Left cardiac atrium (tissue), 4 donors: ENCODE measurements around the gene DSTN. TPM values are rescaled to one million over a fixed set of nuclear protein-coding genes. Genes with fewer than 3 reads are reported as not detected.

Experiments
- ATAC-seq, 2 donors: fragments of 200-7000 bp; cut with Tn5 transposase; one replicate each; pipeline ENCODE4 v1.9.1; 2020; ENCODE audit warnings: mild to moderate bottlenecking in 2 of 2, moderate library complexity in 2 of 2
- DNase-seq: peaks from one replicate; pipeline ENCODE4 v3.0.0-alpha.2; 2020
- intact Hi-C, 2 donors: fragments of 100-400 bp; cut with DNase I; formaldehyde crosslinking; loops; one replicate each; pipeline versions ENCODE4 v1.14.1 to v1.15.1; 2022 to 2023
- total RNA-seq, 2 donors: library from RNA; stranded (reverse); fragmentation: NEBNext Ultra II Directional; extraction: Animal tissue kit (Norgen Biotek cat#: 25700); gene quantifications; one replicate each; pipeline ENCODE4 v1.2.1, GENCODE V29; 2021
- donor health status: DM: no; HTN: yes; CAD: no.
- donor health status: DM: no; HTN: yes; CAD: no; lungs with severe emphysema.
- donor health status: DM: yes; HTN: yes; CAD: no.
- donor health status: Dilated cardiomyopathy.

The DSTN gene
- total RNA-seq, 2 donors from 2014 or later, result 547 to 572 TPM

DNA sequence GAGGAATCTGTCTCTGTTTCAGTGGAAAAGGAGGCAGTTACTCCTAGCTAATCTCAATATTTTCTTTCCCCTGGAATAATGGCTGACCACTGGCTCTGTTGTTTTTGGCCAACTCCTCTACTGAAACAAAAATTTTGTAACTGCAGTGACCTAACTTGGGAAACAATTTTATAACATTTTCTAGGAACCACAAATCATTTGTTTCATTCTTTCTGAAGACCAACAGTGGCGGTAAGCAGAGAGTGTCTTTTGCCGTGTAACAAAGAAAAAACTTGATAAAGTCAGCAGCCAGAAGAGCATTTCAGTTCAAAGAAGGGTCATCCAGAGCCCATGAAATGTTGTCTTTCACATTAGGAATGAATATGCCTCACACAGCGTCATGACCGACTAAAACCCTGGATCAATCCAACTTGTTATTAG, 26.9 kb upstream of the DSTN start:
- ATAC-seq (peak; percentile 83 to 89), DNase-seq (no peak)
- intact Hi-C loops, result no loop called here

- DNase-seq, result no peak
- ATAC-seq, result peak; percentile 27 to 48
- intact Hi-C loops, result no loop called here
Observed at GRCh38 chr20:17543531-17544131, 26.2 kb upstream of the DSTN start.

DNA sequence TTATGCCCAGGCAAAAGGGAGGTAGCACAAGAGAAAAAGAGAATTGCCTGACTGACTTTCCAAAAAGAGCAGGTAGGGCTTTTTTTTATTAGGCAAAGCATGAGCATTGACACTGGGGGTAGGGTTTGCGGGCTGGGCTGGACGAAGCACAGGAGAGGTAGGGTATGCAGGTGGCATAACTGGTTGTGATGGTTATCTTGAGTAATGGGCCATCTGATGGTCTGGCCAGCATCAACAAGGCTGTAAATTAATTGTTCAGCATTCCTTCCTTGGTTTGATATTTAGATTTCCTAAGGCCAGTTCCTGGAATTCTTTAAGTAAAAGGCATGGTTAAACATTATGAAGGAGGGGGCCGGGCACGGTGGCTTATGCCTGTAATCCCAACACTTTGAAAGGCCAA, 24.7 kb upstream of the DSTN start:
- ATAC-seq (no peak), DNase-seq (no peak)
- intact Hi-C loops, result no loop called here

- ATAC-seq, result no peak
- no peak for DNase-seq
- intact Hi-C loops, result no loop called here
Observed at GRCh38 chr20:17549131-17549530, 20.7 kb upstream of the DSTN start.

- intact Hi-C loops, result no loop called here
- ATAC-seq (no peak), DNase-seq (no peak)
Observed at GRCh38 chr20:17555106-17555505, 14.8 kb upstream of the DSTN start.

GRCh38 chr20:17556837-17557674, 12.8 kb upstream of the DSTN start:
- intact Hi-C loops, result no loop called here
- DNase-seq (peak; percentile 79), ATAC-seq (peak; percentile 79 to 89)

DNA sequence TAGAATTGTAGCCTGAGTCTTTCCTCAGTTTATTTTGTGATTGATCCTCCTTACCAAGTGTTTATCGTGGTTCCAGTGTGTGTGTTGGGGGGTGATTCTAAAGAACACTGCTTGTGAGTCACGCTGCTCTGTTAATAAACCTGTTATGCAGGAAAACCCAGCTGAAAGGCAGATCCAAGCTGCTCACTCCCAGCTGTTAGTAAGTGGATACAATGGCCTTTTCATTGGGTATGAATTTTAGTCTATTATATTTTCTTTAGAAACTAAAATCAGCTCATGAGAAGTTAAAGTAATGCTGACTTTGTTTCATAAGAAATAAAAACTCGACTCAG, 12.2 kb upstream of the DSTN start:
- ATAC-seq, result peak in 1 of 2 donors; percentile 71
- intact Hi-C loops, result no loop called here
- DNase-seq, result no peak

DNA sequence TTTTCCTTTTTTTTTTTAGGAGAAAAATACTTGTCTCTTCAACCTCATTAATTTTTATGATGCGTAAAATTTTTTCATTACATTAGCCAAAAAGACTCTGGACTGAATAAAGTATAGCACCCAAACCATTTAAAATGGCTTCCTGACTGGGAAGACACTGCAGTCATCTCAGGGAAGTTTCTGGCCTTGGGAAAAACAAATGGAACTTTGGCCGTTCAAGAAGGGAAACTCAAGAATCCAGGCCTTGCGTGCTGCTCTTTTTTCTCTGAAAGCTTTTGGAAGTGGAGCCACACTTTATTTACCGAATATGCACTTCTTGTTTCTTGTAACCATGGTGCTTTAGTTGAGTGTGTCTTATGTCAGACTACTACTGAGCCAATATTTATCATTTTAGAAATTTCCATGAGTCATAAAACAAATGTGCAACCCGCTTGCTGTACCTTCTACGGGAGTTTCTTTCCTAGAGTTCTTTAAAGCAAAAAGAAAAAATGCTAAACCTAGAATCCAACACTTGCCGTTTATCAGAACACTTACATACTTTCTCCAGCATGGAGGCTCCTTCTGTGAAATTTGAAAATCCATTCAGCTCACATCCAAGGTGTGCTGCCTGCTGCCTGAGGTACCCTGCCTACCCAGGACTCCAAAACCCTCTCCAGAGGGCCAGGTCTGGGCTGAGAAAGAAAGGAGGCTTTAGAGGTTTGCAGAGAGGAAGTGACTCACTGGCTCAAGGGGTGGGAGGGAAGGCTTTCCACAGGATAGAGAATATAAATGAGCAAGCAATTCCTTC, 11.5 kb upstream of the DSTN start:
- intact Hi-C loops, result no loop called here
- peak; percentile 54 to 91 for ATAC-seq
- DNase-seq, result peak; percentile 67

GRCh38 chr20:17558941-17559304, 11.0 kb upstream of the DSTN start:
- intact Hi-C loops, result no loop called here
- DNase-seq (no peak), ATAC-seq (no peak)

DNA sequence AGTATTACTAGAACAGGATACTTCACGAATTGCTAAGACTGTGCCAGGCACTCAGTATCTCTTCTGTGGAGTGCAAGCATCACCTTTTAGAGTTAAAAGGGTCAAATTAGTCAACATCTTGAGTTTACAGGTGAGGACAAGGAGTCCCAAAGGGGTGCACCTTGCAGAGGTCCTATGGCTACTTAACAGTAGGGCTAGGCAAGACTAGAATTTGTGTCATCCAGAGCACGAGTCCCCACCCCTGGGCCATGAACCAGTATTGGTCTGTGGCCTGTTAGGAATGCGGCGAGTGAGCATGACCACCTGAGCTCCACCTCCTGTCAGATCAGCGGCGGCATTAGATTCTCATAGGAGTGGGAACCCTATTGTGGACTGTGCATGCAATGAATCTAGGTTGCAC, 10.5 kb upstream of the DSTN start:
- ATAC-seq (no peak), DNase-seq (no peak)
- intact Hi-C loops, result no loop called here

- no peak for ATAC-seq
- intact Hi-C loops, result no loop called here
- DNase-seq, result no peak
Observed at GRCh38 chr20:17560344-17561074, 9.4 kb upstream of the DSTN start.

DNA sequence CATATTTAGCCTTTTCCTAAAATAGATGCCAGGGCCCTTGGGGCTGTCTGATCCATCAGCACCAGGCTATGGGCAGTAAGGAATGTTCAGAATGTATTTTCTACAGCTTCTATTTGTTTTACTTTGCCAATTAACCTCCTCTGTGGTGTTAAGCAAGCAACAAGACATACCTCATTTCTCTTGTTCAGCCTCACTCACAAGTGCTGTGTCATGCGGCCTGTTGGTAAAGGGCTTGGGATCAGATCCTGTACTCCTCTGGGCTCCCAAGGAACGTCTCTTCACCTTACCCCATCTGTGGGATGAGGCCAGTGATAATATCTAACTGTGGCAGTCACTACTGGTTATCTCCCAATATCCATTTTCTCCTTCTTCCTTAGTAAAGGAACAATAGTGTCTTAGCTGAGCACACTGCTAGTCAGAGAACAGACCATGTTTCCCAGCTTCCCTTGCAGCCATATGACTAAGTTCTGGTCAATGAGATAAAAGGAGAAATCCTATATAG, 7.0 kb upstream of the DSTN start:
- intact Hi-C loops, result no loop called here
- DNase-seq (no peak), ATAC-seq (peak in 1 of 2 donors; percentile 24)

- DNase-seq (no peak), ATAC-seq (no peak)
- intact Hi-C loops, result no loop called here
Observed at GRCh38 chr20:17565169-17565845, 4.6 kb upstream of the DSTN start.

DNA sequence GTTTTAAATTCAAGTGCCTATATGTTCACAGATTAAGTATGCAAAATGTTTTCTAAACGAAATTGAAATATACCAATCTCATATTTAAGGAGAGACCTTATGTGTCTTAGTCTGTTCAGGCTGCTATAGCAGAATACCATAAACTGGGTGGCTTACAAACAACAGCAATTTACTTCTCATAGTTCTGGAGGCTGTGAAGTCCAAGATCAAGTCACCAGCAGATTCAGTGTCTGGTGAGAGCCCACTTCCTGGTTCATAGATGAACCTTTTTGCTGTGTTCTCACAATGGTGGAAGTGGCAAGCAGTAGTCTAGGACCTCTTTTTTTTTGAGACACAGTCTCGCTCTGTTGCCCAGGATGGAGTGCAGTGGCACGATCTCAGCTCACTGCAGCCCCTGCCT, 3.5 kb upstream of the DSTN start:
- DNase-seq, result no peak
- intact Hi-C loops, result no loop called here
- no peak for ATAC-seq

- intact Hi-C loops, result no loop called here
- ATAC-seq (no peak), DNase-seq (no peak)
Observed at GRCh38 chr20:17568045-17568788, 1.7 kb upstream of the DSTN start.

- intact Hi-C loops, result no loop called here
- peak; percentile 92 for DNase-seq
- ATAC-seq, result peak; percentile 58 to 86
Observed at GRCh38 chr20:17568972-17569521, 828 bp upstream of the DSTN start.

DNA sequence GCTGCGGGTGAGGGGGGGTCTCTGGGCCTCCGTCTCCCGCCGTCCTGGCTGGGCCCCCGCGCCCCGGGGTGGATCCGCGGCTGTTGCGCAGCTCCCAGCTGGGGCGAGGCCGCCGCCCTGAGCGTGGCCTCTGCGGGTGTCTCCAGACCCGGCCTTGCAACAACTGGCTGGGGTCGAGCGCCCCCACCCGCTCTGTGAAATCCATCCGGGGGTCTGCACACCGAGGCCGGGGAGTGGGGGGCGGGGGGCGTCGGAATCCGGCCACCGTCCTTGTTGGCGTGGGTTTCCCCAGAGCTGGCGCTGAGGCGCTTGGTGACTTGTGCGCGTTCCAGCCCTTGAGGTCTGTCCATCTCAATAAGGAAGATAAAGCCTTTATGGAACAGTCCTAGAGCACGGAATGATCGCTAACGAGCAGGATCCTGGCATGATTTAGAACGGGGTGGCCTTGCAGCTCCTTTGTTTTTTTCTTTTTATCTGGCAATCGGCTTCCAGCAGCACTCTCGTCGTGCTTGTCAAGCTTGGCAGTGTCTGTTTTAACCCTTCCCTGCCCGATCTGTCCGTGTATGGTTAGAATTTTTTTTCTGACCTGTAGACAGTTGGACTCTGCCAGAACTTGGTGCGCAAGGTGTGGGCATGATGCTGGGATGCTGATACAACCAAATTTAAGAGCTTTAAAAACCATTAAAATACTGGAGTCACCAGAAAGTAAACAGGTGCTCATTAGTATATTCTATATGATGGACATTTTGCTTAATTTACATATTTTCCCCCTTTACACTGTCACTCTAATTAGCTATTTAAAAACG, 675 bp downstream of the DSTN start:
- DNase-seq, result peak; percentile 62
- intact Hi-C loops, result no loop called here

More for the DNA sequence above, 675 bp downstream of the DSTN start:
- ATAC-seq, result peak; percentile 45 to 48
